H1 (cell line): ENCODE results near the gene RALGDS. TPM values are rescaled to one million over a fixed set of nuclear protein-coding genes. Genes with fewer than 3 reads are reported as not detected.

Experiments
- NRF1 ChIP-seq: IDR thresholded peaks from 2 replicates; pipeline ENCODE4 v1.6.1; 2011; ENCODE audit warnings: mild to moderate bottlenecking, low read depth, low read length, improper control_type of control experiment
- POLR2AphosphoS5 ChIP-seq: IDR thresholded peaks from 2 replicates; pipeline ENCODE4 v1.6.1; 2011; ENCODE audit warnings: low read depth, low read length
- polyA plus RNA-seq, 7 experiments: library from polyadenylated mRNA; depleted of rRNA in 3 of 7; stranded (reverse) in 5 of 7; unstranded in 2 of 7; fragments of >200 nt in 5 of 7; fragments of 200-250 nt in 2 of 7; gene quantifications; 1 replicate in 5 of 7; 2 replicates in 1 of 7; 4 replicates in 1 of 7; pipeline versions ENCODE4 v1.2.1 to v1.2.3, GENCODE V29; 2011 to 2013; ENCODE audit warnings: missing spikeins in 2 of 7, mixed read lengths in 2 of 7
- total RNA-seq: library from RNA; stranded (reverse); fragmentation: NEBNext Ultra II Directional; extraction: Animal tissue kit (Norgen Biotek cat#: 25700); gene quantifications from 2 replicates; pipeline ENCODE4 v1.2.1, GENCODE V29; 2021
- TF ChIP-seq, protein P1 (sequence below): IDR thresholded peaks from 2 replicates; pipeline ENCODE4 v1.6.1; 2011; ENCODE audit warnings: low read length, improper control_type of control experiment

The RALGDS gene
- total and polyA plus RNA-seq, 2 of the 8 experiments (the other 6 are each of a cell fraction or from before 2014, with no cell fraction given), result 14.5 to 25.5 TPM

DNA sequence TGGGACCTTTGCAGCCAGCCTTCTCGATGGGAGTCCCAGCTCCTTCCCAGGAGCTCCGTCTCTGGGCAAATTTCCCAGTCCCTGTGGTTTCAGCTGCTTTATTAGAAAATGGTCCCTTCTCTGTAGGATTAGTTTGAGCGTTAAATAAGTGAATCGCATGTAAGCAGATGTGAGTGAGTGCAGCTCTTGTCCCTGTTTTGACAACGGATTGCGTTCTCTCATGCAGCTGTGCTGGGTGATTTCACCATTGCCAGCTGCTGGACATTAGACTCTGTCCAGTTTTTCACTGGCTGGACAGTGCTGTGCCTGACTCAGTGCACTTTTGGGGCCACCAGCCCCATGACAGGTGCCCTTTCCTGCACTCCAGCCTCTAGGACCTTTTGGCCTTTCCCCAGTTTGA lies 70.9 kb downstream of the RALGDS start (continued):
- TF ChIP-seq, protein P1, sequence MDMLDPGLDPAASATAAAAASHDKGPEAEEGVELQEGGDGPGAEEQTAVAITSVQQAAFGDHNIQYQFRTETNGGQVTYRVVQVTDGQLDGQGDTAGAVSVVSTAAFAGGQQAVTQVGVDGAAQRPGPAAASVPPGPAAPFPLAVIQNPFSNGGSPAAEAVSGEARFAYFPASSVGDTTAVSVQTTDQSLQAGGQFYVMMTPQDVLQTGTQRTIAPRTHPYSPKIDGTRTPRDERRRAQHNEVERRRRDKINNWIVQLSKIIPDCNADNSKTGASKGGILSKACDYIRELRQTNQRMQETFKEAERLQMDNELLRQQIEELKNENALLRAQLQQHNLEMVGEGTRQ, result no peak
- TF ChIP-seq POLR2AphosphoS5 (no peak), NRF1 (no peak)
